Brain pericyte (primary cell): ENCODE results near the gene SVEP1.
A peak's percentile ranks its signal among the peaks of the same experiment; 100 is the strongest.
"Not testable (repeated sequence)": the region's sequence is repeated elsewhere in the genome, so short reads cannot be mapped to it uniquely, and the experiment has no call there.

ENCODE experiments used
- DNase-seq: peaks from one replicate; pipeline ENCODE4 v3.0.0-alpha.2; 2012; ENCODE audit warnings: low read depth, low spot score

The SVEP1 gene

GRCh38 chr9:110579034-110579861, at the start of gene SVEP1:
SVEP1 (minus strand) TSS chr9:110579741; CDS start chr9:110579543, 198 bp downstream.
- DNase-seq = peak; percentile 50

- DNase-seq = peak; percentile 54
Measured at GRCh38 chr9:110626101-110626829, 46.7 kb upstream of the SVEP1 start.

GRCh38 chr9:110623462-110624025, 44.0 kb upstream of the SVEP1 start:
- DNase-seq = no peak

GRCh38 chr9:110622368-110622767, 42.8 kb upstream of the SVEP1 start:
- no peak for DNase-seq

DNA sequence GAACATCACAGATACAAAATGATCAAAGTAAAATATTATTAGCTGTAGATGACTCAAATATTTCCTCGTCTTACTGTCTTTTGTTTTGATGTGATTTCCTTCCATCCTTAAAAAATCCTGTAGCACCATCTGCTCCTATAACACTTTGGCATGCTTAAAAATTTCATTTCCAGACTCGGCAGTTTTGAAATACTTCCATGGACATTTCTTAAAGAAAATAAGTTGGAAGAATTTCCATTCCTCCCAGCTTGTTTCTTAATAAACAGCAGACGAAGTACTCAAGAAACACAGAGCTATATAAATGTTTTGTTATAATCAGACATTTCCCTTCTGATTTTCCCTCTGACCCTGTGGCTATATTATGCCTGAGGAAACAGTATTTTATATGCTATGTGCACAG, 41.2 kb upstream of the SVEP1 start:
- DNase-seq = no peak

- no peak for DNase-seq
Measured at GRCh38 chr9:110619831-110620230, 40.3 kb upstream of the SVEP1 start.

DNA sequence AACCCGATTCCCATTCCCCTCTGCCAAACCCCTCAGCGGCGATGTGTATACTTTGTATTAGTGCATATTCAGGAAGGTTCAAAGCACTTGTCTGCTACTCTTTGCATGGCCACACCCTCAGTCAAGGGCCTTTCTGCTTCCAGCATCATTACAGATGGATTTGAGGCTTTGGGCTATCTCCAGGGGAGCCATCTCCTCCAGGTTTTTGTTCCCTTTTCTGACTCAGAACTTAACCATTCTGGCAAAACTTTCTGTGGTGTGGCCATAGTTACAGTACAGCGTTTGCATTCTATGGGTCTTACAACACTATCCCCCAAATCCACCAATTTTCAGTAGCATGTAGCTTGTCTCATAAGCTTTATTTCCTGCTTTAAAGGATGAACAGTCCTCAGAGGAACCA, 36.0 kb upstream of the SVEP1 start:
- DNase-seq = no peak

- not testable (repeated sequence) for DNase-seq
Measured at GRCh38 chr9:110614576-110614975, 35.0 kb upstream of the SVEP1 start.

- DNase-seq = no peak
Measured at GRCh38 chr9:110606179-110606790, 26.7 kb upstream of the SVEP1 start.

GRCh38 chr9:110605565-110605964, 26.0 kb upstream of the SVEP1 start:
- no peak for DNase-seq

GRCh38 chr9:110604171-110604601, 24.6 kb upstream of the SVEP1 start:
- DNase-seq = no peak

DNA sequence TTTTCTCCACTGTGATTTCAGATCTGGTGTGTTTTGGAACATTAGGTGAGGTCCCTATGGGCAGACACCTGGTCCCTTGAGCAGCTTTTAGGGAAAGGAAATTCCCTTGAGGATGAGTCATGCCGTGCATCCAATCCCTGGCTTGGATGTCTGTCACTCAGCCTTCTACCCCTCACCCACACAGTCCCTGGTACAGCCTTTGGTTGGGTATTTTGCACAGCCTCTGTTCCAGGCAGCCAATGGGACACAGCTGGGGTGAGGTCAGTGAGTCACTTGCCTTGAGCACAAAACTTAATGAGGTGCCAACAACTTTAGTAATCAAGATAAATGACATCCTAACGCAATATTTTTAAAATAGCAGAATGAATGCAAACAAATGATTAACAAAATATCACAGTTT, 22.7 kb upstream of the SVEP1 start:
- DNase-seq = no peak

DNA sequence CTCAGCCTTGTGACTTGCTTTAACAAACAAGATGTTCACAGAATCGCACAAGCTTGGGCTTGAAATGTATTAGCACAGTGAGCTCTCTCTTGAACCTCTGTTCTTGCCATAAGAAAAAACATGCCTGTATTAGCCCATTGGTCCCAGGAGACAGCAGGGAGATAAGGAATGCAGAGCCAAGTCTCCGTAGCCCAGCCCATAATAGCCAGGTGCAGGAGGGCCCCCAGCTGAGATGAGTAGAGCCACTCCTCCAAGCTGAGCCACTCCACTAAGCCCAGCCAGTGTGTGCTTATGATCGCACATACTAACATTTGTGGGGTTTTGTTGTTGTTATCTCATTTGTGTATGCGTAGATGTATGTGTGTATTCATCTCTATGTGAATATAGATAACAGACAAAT, 21.6 kb upstream of the SVEP1 start:
- no peak for DNase-seq

GRCh38 chr9:110599468-110599867, 19.9 kb upstream of the SVEP1 start:
- no peak for DNase-seq

- DNase-seq = no peak
Measured at GRCh38 chr9:110592044-110592830, 12.7 kb upstream of the SVEP1 start.

GRCh38 chr9:110591526-110591925, 12.0 kb upstream of the SVEP1 start:
- no peak for DNase-seq

DNA sequence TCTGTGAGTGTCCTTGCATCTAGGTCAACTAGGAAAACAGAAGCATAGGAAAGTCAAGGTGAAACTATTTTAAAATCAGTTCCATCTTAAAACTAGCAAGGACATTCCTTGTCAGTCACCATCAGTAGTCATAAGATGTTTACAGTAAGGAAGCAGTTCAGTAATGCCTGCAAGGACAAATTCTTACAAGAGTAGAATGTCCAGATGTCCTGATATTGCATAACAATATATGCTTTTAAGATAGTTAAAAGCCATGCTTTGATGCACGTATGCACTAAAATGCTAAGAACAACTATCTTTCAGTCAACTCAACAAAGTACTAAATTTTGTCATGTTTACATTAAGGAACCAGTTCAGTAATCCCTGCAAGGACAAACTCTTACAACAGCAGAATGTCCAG, 11.3 kb upstream of the SVEP1 start:
- no peak for DNase-seq

DNA sequence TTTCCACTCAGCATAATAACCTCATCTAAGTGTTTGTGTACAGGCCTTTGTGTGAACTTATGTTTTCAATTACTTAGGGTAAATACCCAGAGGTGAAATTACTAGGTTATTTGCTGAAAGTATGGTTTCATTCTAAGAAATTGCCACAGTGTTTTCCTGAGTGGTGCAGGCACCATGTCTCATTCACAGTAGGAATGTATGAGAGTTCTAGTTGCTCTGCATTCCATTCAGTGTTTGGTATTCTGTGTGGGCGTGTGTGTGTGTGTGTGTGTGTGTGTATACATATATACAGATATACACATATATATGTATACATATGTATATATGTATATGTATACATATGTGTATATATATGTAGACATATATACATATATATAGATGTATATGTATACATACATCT, 8.8 kb upstream of the SVEP1 start:
- no peak for DNase-seq

GRCh38 chr9:110583237-110583636, 3.7 kb upstream of the SVEP1 start:
- no peak for DNase-seq

- DNase-seq = no peak
Measured at GRCh38 chr9:110582156-110582555, 2.6 kb upstream of the SVEP1 start.

GRCh38 chr9:110580850-110581249, 1.3 kb upstream of the SVEP1 start:
- no peak for DNase-seq
